Keratinocyte (primary cell): ENCODE data around the gene SIDT2.

Experiments used
- EZH2 ChIP-seq: IDR thresholded peaks from one replicate; pipeline ENCODE4 v1.6.1; 2012; ENCODE audit warnings: inconsistent platforms, mild to moderate bottlenecking, low read length, moderate library complexity
- TF ChIP-seq, protein P1 (sequence below), 3 experiments: IDR thresholded peaks in 1 of 3; conservative IDR thresholded peaks in 1 of 3; optimal IDR thresholded peaks in 1 of 3; 2 replicates in 2 of 3; 3 replicates in 1 of 3; pipeline versions ENCODE3 to v1.5.1; 2011; ENCODE audit warnings: low read length in 3 of 3, mild to moderate bottlenecking in 3 of 3, moderate library complexity in 2 of 3, control low read depth in 1 of 3, inconsistent platforms in 1 of 3; ENCODE audit not compliant: insufficient read depth in 2 of 3; ENCODE audit errors: extremely low read depth in 1 of 3

DNA sequence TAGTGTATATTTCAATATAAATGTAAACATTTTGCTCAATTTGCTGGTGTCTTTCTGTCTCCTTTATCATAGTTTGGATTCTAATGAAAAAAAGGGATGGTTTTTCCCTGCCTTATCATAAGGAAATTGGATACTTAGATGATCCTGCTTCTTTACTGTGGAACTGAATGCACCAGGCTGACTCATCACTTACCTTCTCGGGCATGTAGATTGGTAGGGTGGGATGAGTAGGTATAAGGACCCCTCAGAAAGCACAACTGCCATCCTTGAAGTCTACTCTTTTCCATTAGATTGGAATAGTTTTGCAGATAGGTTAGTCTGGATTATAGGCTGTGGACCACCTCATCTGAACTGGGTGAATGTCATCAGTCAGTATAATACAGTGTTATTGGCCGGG lies 7.5 kb upstream of the SIDT2 start:
- TF ChIP-seq, protein P1, sequence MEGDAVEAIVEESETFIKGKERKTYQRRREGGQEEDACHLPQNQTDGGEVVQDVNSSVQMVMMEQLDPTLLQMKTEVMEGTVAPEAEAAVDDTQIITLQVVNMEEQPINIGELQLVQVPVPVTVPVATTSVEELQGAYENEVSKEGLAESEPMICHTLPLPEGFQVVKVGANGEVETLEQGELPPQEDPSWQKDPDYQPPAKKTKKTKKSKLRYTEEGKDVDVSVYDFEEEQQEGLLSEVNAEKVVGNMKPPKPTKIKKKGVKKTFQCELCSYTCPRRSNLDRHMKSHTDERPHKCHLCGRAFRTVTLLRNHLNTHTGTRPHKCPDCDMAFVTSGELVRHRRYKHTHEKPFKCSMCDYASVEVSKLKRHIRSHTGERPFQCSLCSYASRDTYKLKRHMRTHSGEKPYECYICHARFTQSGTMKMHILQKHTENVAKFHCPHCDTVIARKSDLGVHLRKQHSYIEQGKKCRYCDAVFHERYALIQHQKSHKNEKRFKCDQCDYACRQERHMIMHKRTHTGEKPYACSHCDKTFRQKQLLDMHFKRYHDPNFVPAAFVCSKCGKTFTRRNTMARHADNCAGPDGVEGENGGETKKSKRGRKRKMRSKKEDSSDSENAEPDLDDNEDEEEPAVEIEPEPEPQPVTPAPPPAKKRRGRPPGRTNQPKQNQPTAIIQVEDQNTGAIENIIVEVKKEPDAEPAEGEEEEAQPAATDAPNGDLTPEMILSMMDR (optimal IDR thresholded peaks at IDR 0.05 in 1 of 3, IDR thresholded peaks at IDR 0.05 in 1 of 3, conservative IDR thresholded peaks at IDR 0.05 in 1 of 3; ENCODE audit: extremely low read depth in 1 of 3, insufficient read depth in 2 of 3, low read length in 3 of 3) = no peak
- no peak for TF ChIP-seq EZH2
